Measurements from ENCODE around the gene FHOD3.
"Not testable (repeated sequence)": the region's sequence is repeated elsewhere in the genome, so short reads cannot be mapped to it uniquely, and the experiment has no call there.

Gene FHOD3

DNA sequence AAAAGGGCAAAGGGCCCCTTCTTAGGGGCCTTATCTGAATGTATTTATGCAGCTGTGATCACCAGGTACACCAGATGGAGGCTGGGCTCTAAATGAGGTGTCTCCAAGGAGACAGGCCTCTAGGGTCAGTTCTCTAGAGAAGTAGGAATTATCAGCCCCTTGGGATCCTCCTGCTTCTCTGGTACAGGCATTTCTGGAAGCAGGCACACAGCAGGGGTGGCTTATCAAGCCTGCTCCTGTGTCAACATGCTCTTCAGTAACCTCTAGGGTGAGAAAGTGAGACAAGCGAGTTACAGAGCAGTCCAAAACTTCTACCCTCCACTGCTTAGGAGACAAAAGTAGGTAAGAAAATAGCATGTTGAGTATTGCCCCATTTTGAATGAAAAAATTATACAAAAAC lies 517.5 kb downstream of the FHOD3 start:
- DNase-seq: no peak

DNA sequence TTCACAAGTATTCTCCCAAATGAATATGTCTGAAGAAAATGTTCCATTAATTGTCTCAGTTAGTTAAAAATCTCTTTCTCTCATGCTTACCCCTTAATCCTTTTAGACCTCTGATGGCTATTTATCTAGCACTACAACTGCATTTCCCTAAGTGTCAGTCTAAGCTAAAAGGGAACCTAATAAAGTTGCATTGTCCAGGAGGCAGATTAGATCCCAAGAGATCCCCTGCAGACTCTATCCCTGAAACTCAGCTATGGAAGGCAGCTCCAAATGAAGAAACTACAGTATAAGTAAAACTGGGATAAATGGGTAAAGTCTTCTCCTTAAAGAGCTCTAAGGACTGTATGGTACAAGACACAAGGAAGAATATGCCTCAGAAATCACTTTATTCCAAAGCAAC lies 518.6 kb downstream of the FHOD3 start:
- DNase-seq: not testable (repeated sequence)

DNA sequence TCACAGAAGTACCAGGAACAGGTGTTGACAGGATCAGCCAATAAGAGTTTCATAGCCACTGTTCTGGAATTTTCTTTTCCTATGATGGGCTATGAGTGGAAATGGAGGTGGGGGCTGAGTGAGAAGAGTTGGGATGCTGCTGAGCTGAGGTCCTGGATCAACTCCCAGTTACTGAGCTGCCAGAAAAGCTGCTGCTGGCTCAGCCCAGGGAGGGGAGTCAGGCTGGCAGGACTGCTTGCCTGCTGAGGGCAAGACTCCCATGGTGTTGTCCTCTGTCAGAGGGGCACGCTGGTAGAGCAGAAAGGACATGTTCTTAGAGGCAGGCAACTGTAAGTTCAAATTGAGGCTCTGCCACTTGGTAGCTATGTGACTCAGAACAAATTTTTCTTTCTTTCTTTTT lies 519.5 kb downstream of the FHOD3 start:
- no peak for DNase-seq

DNA sequence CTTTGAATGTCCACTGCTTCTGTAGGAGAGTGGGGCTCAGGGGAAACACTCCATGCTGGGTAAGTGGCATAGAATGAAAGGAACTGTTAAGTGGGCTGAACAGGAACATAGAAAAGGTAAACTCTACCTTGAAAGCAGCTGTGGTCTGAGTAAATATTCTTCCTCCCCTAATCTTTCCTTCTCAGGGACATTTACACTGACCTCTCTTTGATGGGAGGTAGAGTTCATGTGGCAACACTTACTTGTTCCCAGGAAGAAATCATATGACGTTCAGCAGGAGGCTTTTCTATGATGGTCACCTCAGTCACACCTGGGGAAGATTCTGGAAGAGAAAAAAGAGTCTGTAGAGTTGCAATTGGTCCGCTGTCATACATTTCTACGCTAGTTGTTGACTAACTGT lies 521.1 kb downstream of the FHOD3 start:
- DNase-seq: no peak

DNA sequence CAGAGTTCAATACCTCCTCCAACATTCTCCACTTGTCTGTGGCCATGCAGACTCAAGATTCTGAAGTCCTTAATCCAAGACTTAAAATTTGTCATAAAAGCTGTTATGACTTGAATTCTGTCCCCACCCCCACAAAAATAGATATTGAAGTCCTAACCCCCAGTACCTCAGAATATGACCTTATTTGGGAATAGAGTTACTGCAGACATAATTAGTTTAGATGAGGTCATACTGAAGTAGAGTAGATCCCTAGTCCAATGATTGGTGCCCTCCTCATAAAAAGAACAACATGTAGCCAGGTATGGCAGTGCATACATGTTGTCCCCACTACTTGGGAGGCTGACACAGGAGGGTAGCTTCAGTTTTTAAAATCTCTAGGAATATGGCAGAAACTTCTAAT lies 522.1 kb downstream of the FHOD3 start:
- no peak for DNase-seq

DNA sequence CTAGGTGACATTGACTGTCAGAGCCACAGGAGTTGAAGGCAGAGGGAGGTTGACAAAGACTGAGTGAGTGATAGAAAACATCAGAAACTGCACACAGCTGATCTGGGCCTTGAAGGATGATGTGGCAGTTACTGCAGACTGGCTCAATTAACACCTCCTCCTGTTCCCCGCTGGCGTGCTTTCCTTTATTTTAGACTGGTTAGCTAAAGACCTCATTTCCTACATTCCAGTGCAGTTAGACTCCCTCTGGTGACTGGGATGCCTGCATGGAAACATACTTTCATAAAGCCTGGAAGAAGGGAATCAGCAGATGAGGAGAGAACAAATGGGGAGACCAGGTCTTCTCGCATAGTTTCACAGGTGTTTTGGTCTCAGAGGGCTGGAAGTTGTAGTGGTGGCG lies 524.2 kb downstream of the FHOD3 start:
- no peak for DNase-seq

DNA sequence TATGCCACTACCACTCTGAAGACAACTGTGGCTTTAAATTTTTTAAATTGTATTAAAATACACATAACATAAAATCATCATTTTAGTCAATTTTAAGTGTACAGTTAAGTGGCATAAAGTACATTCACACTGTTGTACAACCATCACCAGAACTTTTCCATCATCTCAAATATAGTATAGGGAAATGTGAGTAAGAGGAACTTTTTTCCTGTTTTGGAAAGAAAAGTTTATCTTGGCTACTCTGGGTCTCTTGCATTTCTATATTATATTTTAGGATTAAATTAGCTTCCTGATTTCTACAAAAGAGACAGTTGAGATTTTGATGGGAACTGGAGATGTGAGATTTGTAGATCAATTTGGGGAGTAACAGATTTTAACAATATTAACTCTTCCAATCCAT lies 528.0 kb downstream of the FHOD3 start:
- DNase-seq: no peak

DNA sequence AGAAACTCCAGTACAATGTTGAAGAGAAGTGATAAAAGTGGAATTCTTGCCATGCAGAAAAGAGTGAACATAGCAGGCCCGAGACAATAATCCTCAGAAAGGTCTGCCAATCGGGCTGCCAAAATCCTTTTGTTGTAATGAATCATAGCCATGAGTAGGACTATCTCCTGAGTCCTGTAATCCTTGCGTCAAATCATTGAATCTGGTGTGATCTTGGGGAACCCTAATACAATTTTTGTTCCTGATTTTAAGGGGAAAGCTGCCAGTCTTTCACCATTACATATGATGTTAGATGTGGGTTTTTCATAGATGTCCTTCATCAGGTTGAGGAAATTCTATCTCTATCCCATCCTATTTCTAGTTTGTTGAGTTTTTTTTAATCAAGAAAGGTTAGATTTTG lies 529.0 kb downstream of the FHOD3 start:
- DNase-seq: no peak

DNA sequence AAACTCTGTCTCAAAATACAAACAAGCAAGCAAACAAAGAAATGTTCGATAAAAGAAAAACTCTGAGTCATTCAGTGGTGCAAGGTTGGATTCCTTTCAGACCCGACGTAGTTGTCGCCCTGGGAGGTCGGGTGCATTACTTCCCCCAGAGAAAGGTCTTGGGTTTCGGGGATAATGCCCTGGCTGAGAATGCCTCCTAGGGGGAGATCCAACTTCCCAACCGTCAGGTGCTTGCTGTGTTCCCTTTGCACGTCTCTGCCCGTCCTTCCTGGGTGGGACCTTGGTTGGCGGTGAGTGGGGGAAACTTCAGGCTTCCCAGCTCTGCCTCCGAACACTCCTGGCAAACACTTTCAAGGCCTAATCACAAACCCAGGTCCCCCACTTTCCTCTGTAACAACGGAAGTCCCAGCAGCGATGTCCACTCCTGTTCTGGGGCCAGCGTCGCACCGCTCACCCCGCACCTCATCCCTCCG lies 530.7 kb downstream of the FHOD3 start:
- no peak for DNase-seq

DNA sequence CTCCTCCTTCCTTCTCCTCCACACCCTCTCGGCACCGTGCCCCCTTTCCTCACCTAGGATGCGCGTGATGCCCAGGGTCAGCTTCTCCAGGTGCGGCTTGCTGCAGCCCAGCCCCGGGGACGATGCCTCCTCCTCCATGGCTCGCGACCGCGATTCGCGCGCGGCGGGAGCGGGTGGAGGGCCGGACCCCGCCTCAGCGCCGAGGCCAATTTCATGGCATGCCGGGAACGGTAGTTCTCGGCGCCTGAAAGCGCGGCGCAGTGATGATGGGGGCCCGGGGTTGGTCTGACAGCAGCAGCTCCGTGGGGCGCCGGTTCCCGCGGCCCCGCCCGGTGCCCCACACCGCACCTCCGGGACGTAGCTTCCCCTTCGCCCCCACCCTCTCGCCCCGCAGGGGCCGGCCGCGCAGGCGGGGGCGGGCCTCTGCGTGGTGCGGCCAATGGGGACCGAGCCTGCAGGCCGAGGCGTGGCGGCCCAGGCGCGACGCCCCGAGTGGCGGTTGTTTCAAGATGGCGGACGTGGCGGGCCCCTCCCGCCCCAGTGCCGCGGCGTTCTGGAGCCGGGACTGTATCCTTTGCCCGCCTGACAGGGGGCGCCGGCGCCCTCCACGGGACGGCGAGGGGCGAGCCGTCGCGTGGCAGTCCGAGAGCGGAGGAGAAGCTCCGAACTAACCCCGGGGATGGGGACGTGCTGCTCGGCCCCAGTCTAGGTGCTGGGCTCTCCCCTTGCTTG lies 531.3 kb downstream of the FHOD3 start, which contains the start of the genes KIAA1328 and TPGS2:
Gene KIAA1328, plus strand, starts transcription at position 498 of the 732 bp plus-strand sequence. Its CDS starts 12 bp downstream, at position 510.
Gene TPGS2, minus strand, starts transcription at position 373 of the 732 bp plus-strand sequence. Its CDS starts 235 bp downstream, at position 138.
- DNase-seq: peak; percentile 90
